Activated CD8-positive, alpha-beta memory T cell treated with anti-CD3 and anti-CD28 coated beads for 1 hour (primary cell): Measurements from ENCODE around the gene MLLT3.

Experiments
- DNase-seq, 2 donors: peaks; one replicate each; pipeline ENCODE4 v3.0.0-alpha.2; 2020; ENCODE audit warnings: low read depth in 1 of 2; ENCODE audit errors: extremely low read depth in 1 of 2

Gene MLLT3

GRCh38 chr9:20395651-20396050 is 226.6 kb downstream of the MLLT3 start:
- DNase-seq: no peak

- no peak for DNase-seq
These were observed 227.3 kb downstream of the MLLT3 start for GRCh38 chr9:20394969-20395368.

GRCh38 chr9:20391208-20391607 is 231.1 kb downstream of the MLLT3 start:
- DNase-seq: no peak

- no peak for DNase-seq
These were observed 231.9 kb downstream of the MLLT3 start for GRCh38 chr9:20390400-20390799.

GRCh38 chr9:20387062-20387461 is 235.2 kb downstream of the MLLT3 start:
- no peak for DNase-seq

GRCh38 chr9:20384642-20385041 is 237.7 kb downstream of the MLLT3 start:
- no peak for DNase-seq

GRCh38 chr9:20382460-20383071 is 239.7 kb downstream of the MLLT3 start:
- no peak for DNase-seq

GRCh38 chr9:20380546-20380945 is 241.8 kb downstream of the MLLT3 start:
- DNase-seq: no peak

- no peak for DNase-seq
These were observed 242.5 kb downstream of the MLLT3 start for GRCh38 chr9:20379804-20380225.

- no peak for DNase-seq
These were observed 243.4 kb downstream of the MLLT3 start for GRCh38 chr9:20378851-20379250.

GRCh38 chr9:20377790-20378189 is 244.5 kb downstream of the MLLT3 start:
- DNase-seq: no peak

GRCh38 chr9:20376731-20377375 is 245.4 kb downstream of the MLLT3 start:
- no peak for DNase-seq

GRCh38 chr9:20376042-20376441 is 246.3 kb downstream of the MLLT3 start:
- no peak for DNase-seq

GRCh38 chr9:20373263-20373662 is 249.0 kb downstream of the MLLT3 start:
- no peak for DNase-seq

GRCh38 chr9:20369391-20369790 is 252.9 kb downstream of the MLLT3 start:
- no peak for DNase-seq

- no peak for DNase-seq
These were observed 254.4 kb downstream of the MLLT3 start for GRCh38 chr9:20367855-20368254.

GRCh38 chr9:20364959-20365358 is 257.3 kb downstream of the MLLT3 start:
- no peak for DNase-seq

- DNase-seq: no peak
These were observed 259.1 kb downstream of the MLLT3 start for GRCh38 chr9:20363233-20363632.

- DNase-seq: no peak
These were observed 260.4 kb downstream of the MLLT3 start for GRCh38 chr9:20361656-20362570.

GRCh38 chr9:20361229-20361628 is 261.1 kb downstream of the MLLT3 start:
- no peak for DNase-seq

GRCh38 chr9:20358207-20358606 is 264.1 kb downstream of the MLLT3 start:
- no peak for DNase-seq

- DNase-seq: no peak
These were observed 265.3 kb downstream of the MLLT3 start for GRCh38 chr9:20357037-20357432.
